Head of caudate nucleus (tissue), 42 donors: ENCODE data around the gene PYROXD2.

Source experiments
- DNase-seq, 42 donors: peaks; one replicate each; pipeline versions ENCODE4 v3.0.0 to v3.0.0-alpha.2; 2020 to 2021; ENCODE audit warnings: mixed read lengths in 7 of 42
- intact Hi-C: fragments of 100-400 bp; cut with DNase I; formaldehyde crosslinking; loops from one replicate; pipeline ENCODE4 v1.15.0; 2022

PYROXD2 gene

DNA sequence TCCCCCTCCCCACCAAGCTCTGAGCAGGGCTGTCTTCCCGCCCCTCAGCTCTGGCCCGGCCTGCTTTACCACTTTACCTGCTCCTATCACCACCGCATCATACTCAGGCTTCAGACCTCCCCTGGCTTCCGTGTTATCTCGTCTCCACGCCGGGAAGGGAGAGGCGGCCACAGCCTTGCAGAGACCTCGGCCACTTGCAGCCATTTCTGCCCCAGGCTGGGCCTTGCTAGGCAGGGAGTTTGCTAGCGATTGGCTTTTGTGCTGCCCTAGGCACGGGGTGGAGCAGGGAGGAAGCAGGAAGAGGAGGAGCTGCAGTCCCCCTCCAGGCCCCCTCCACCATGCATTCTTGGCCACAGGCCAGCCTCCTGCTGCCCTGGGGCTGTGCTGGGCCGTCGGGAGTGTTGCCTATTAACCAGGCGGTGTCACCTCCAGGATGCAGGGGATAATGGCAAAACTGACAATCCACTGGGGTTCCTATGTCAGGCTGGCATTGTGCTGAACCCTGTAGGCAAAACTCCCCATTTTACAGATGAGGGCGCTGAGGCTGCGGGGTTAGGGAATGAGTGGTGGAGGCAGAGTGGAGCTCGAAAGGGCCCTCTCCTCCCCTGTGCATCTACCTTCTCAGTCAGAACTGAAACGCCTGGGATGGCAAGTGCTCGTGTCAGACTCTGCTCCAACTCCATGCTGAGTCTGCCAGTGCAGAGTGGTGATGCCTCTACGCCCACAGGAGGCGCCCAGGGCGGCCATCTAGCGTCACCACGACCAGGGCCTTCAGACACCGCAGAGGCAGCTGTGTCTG, at the start of gene PYROXD2:
Gene PYROXD2, minus strand, starts transcription at position 251 of the 799 bp plus-strand sequence. Its CDS starts 47 bp downstream, at position 204.
- intact Hi-C loops, result no loop called here
- DNase-seq, result peak; percentile 60 to 90 (median 80)

DNA sequence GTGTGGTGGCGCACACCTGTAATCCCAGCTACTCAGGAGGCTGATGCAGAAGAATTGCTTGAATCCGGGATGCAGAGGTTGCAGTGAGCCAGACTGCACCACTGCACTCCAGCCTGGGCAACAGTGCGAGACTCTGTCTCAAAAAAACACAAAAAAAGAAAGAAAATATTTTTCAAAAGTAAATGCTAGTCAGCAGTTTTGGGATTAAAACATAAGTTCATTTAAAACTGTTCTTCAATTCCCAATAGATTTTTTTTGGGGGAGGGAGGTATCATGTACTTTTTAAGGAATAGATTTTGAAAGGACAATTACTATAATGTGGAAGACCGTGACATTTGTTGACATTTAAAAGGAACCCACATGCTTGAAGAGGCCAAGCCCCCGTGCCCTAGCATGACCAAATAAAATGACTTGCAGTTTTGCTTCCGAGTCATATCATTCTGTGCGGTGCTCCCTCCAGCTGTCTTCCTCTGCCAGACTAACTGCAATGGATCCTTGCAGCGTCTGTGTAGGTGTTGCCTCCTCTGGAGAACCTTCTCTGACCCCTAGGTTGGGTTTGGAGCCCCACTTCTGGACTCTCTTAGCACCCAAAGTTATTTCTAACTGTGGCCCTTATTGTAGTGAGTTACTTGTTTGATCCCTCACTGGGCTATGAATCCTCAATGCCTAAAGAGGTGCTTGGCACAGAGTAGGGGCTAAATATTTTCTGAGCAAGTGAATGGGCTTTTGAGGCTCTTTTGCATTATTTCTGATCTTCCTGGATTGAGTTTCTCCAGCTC, 49.2 kb upstream of the PYROXD2 start:
- no peak for DNase-seq
- intact Hi-C loops, result no loop called here

GRCh38 chr10:98463016-98463415, 48.0 kb upstream of the PYROXD2 start:
- no peak for DNase-seq
- intact Hi-C loops, result no loop called here

DNA sequence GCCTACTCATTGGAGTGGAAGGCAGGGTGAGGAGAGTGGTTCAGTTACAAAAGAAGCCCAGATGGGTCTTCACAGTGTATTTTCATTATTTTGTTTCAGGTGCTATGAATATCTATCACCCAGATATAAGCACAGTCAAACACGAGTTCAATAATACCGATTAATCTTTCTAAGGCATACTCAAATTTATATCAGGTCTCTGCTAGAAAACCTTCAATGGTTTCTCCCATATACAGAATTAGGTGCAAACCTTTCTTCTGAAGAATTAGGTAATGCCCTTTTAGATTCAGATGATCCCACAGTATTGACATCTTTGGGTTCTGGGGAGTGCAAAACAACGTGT, 46.5 kb upstream of the PYROXD2 start:
- intact Hi-C loops, result no loop called here

GRCh38 chr10:98460837-98461499, 46.0 kb upstream of the PYROXD2 start:
- intact Hi-C loops, result no loop called here

More for the DNA sequence above, 46.5 kb upstream of the PYROXD2 start:
- DNase-seq, result no peak

DNA sequence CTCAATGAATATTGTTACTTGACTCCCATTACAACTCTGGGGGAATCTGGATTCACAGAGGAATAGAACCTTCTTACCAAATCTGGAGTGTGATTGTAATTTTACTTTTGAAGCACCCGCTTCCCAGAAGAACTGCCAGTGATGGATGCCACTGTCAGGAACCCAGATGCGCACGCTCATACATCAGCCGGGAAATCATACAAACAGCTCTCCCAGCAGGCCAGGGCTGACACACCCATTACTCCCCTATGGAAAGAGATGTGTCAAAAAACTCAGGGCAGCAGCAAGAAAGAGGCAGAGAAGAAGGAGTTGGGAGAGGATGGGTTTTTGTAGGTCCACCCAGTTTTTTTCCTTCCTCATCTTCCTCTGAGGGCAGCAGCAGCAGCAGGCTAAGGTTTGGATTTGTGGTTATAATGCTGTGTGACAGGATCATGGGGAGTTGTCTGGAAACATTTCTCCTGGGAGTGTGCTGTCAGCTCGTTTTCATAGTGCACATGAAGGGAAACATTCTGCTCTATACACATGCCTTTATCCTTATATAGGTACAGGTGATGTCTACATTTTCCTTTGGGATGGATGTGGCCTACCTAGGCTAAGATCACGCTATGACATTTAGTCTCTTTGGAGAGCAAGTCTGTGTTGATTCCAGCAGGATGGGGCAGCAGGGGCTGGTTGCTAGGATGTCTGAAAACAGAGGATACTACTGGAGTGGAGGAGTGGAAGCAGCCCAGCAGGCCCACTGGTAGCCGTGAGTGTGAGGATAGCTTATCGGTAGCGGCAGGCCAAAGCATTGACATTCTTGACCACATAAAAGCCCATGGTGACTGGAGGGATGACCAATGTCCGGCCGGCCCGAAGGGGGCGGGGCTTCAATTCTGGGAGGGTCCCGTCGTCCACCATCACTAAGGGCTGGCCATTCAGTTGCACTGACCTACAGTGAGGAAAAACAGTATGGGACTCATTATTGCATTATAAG, 44.1 kb upstream of the PYROXD2 start:
- no peak for DNase-seq
- intact Hi-C loops, result no loop called here

More at GRCh38 chr10:98460837-98461499, 46.0 kb upstream of the PYROXD2 start:
- no peak for DNase-seq

DNA sequence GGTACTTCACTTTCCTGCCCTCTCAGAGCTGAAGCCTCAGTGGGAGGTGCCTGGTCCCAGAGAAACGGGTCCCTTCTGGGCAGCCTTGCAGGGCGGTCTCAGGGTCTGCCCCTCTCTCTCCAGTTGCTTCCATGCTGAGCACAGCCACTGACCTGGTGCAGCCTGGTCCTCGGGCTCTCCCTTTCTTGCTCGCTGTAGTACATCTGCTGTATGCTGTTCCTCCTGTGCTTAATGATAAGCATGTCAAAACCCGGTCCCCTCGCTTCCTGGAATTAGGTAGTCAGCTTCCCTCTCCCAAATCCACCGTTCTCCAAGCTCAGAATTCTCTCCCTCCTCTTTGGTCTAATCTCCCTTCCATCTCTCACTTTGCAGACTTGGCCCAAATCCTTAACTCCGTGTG, 42.7 kb upstream of the PYROXD2 start:
- no peak for DNase-seq
- intact Hi-C loops, result no loop called here

DNA sequence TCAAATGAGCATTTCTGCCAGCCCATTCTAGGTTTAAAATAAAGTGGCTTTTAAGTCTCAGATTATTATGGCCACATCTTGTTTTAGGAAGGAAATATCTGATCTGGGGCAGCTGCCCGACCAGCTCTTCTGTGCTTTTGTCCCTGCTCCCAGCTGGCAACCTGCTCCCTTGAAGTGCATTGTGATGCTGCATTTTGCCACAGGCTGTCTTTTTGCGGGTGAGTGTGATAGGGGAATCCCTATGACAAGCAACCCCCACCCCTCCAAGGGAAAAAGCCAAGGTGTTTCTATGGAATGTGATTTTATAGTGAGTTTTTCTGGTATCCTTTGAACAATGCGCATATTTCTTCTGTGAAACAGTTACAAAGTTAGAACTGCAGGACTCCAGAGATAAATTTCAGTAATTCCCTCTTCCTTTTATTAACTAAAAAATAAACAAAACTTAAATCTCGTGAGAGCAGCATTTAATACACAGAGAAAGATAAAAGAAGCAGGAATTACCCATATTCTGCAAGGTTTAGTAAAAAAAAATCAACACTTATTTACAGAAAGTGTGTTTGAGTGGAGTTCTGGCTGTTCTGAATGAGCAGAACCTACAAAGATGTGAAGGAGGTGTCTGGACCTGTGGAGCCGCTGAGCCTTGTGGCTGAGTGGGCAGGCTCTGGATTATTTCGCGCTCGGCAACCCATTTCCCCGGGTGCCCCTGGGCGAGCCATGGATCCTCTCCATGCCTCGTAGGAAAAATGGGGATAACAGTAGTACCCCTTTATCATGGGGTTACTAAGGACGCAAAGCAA, 41.9 kb upstream of the PYROXD2 start:
- peak in 1 of 42 donors; percentile 21 for DNase-seq
- intact Hi-C loops, result no loop called here

GRCh38 chr10:98456043-98456570, 41.1 kb upstream of the PYROXD2 start:
- no peak for DNase-seq
- intact Hi-C loops, result no loop called here

DNA sequence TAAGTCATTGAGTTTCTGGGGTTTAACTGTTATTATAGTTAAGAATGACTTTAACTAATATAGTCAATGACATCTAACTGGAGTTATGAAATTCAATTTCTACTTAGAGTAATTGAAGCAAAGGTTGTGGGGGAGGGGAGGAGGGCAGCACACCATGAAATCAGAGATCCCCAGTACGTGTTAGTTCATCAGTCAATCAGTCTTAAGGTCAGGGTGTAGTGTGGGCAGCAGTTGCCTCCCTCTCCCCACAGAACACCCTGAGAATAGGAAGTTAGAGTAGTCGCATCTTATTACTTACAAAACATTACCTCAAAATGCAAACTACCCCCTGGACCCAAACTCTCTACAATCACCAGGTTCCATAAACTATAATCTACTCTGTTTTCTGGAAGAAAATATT, 38.7 kb upstream of the PYROXD2 start:
- no peak for DNase-seq
- intact Hi-C loops, result no loop called here

DNA sequence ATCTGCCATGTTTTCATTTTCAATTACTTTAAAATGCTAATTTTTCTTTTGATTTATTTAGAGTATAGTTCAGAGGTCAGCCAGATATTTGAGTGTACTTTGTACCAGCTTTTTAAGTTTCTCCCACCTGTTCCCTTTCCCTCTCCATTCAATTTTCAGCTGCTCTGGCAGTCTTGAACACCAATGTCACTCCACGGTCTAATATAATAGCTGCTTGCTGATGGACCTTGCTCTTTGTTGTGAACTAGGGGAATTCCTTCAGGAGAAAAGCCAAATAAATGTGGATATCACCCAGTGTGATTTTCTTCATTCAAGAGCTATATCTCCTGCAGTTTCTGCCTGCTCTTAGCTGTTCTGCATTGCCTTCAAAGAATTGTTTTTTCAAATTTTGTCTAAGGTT, 35.6 kb upstream of the PYROXD2 start:
- intact Hi-C loops, result no loop called here
- no peak for DNase-seq

- DNase-seq, result no peak
- intact Hi-C loops, result no loop called here
Observed at GRCh38 chr10:98449287-98449686, 34.3 kb upstream of the PYROXD2 start.

GRCh38 chr10:98446661-98447221, 31.8 kb upstream of the PYROXD2 start, which contains the start of gene HPS1:
HPS1 (minus strand) TSS chr10:98446935; CDS start chr10:98443240, 3,695 bp downstream.
- intact Hi-C loops, result no loop called here

GRCh38 chr10:98446151-98446660, 31.2 kb upstream of the PYROXD2 start:
- DNase-seq, result peak; percentile 37 to 82 (median 65)
- intact Hi-C loops, result no loop called here

More at GRCh38 chr10:98446661-98447221, 31.8 kb upstream of the PYROXD2 start, which contains the start of gene HPS1:
- peak; percentile 43 to 93 (median 87) for DNase-seq

- DNase-seq, result peak in 1 of 42 donors; percentile 12
- intact Hi-C loops, result no loop called here
Observed at GRCh38 chr10:98445200-98445812, 30.3 kb upstream of the PYROXD2 start.

GRCh38 chr10:98444314-98445006, 29.5 kb upstream of the PYROXD2 start:
- DNase-seq, result peak in 4 of 42 donors; percentile 10 to 57 (median 28)
- intact Hi-C loops, result no loop called here
